Natural killer cell (primary cell): ENCODE measurements around the gene CD300C. TPM values are rescaled to one million over a fixed set of nuclear protein-coding genes. Genes with fewer than 3 reads are reported as not detected.
"Not testable (repeated sequence)": the region's sequence is repeated elsewhere in the genome, so short reads cannot be mapped to it uniquely, and the experiment has no call there.

Source experiments
- ATAC-seq, 3 donors: fragments of 150-1000 bp in 2 of 3; fragments of 200-7000 bp in 1 of 3; cut with Tn5 transposase; 1 replicate in 1 of 3; 2 replicates in 2 of 3; pipeline ENCODE4 v1.10.0; 2021; ENCODE audit warnings: mild to moderate bottlenecking in 2 of 3, moderate library complexity in 2 of 3
- DNase-seq, 2 donors: peaks; one replicate each; pipeline versions ENCODE4 v3.0.0 to v3.0.0-alpha.2; 2013 to 2021; ENCODE audit warnings: mixed read lengths in 1 of 2
- H3K27ac ChIP-seq: one replicate; pipeline ENCODE4 v1.5.1; 2013; ENCODE audit warnings: mild to moderate bottlenecking, low read length
- H3K27me3 ChIP-seq: one replicate; pipeline ENCODE4 v1.6.1; 2013; ENCODE audit warnings: low read length; ENCODE audit not compliant: control insufficient read depth, insufficient read depth
- H3K36me3 ChIP-seq: one replicate; pipeline ENCODE4 v1.6.1; 2013; ENCODE audit warnings: low read length; ENCODE audit not compliant: control insufficient read depth, insufficient read depth
- H3K4me1 ChIP-seq: one replicate; pipeline ENCODE4 v1.6.1; 2013; ENCODE audit warnings: low read length; ENCODE audit not compliant: control insufficient read depth, insufficient read depth
- H3K4me3 ChIP-seq: one replicate; pipeline ENCODE4 v1.5.1; 2013; ENCODE audit warnings: low read length
- H3K9me3 ChIP-seq: one replicate; pipeline ENCODE4 v1.6.1; 2013; ENCODE audit warnings: low read length; ENCODE audit not compliant: control insufficient read depth, insufficient read depth
- H3K27ac Mint-ChIP-seq, 2 donors: one replicate each; pipeline ENCODE4 v1.8.0; 2022; ENCODE audit warnings: mild to moderate bottlenecking in 2 of 2, mixed read lengths in 2 of 2, moderate library complexity in 1 of 2
- H3K27me3 Mint-ChIP-seq, 2 donors: one replicate each; pipeline ENCODE4 v1.8.0; 2022; ENCODE audit warnings: low read depth in 2 of 2, mixed read lengths in 2 of 2
- H3K36me3 Mint-ChIP-seq: one replicate; pipeline ENCODE4 v1.8.0; 2022; ENCODE audit warnings: mixed read lengths
- H3K4me1 Mint-ChIP-seq, 2 donors: one replicate each; pipeline ENCODE4 v1.8.0; 2022; ENCODE audit warnings: mixed read lengths in 2 of 2
- H3K4me3 Mint-ChIP-seq: one replicate; pipeline ENCODE4 v1.8.0; 2022; ENCODE audit warnings: mild to moderate bottlenecking, moderate library complexity, mixed read lengths
- H3K9me3 Mint-ChIP-seq, 2 donors: one replicate each; pipeline ENCODE4 v1.8.0; 2022; ENCODE audit warnings: mixed read lengths in 2 of 2
- WGBS: methylation state at CpG from one replicate; pipeline ENCODE4 v1.1.7; 2013; ENCODE audit warnings: missing lambda C conversion rate; ENCODE audit not compliant: insufficient coverage; 5-methylcytosine and 5-hydroxymethylcytosine counted together
- intact Hi-C: fragments of 100-400 bp; cut with micrococcal nuclease; formaldehyde crosslinking; loops from one replicate; pipeline ENCODE4 v1.14.2; 2022
- total RNA-seq, 4 donors: library from RNA; stranded (reverse); fragments of 120-200 nt in 1 of 4; gene quantifications; one replicate each; pipeline versions ENCODE4 v1.2.3 to v1.2.4, GENCODE V29; 2013 to 2022
- TF ChIP-seq, protein P1 (sequence below): fragments of 200-600 bp; IDR thresholded peaks from one replicate; pipeline ENCODE4 v1.8.0; 2022; ENCODE audit warnings: antibody characterized with exemption

CD300C gene
- total RNA-seq, 3 donors from 2014 or later (not counting 1 experiment from before 2014, with no cell fraction given) = 4.3 to 7.6 (median 6.9) TPM

DNA sequence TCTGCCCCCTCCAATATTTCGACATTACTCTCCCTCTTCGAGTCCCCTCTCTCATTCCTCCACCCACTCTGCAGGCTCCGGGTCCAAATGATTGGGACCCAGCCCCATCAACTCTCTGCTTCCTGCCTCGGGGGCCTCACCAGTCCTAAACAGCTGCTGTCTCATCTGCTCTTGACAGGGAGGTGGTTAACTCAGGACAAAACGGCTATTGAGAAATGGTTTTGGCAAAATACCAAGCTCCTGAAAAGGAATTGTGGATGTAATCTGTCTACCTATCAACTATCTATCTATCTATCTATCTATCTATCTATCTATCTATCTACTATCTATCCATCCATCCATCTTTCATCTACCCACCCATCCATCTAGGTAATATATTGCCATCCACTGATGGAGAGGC lies 19.2 kb upstream of the CD300C start:
- Histone ChIP-seq H3K4me3 (no peak overlapping the region), H3K27me3 (no peaks in the 10 kb centered on the region), H3K36me3 (no peaks in the 10 kb centered on the region), H3K9me3 (no peaks in the 10 kb centered on the region), H3K4me1 (peaks cover 16% of the 10 kb centered on the region), H3K27ac (no peak overlapping the region)
- DNase-seq (no peak), ATAC-seq (no peak)
- Mint-ChIP-seq H3K27ac (no peak overlapping the region), H3K9me3 (no peaks in the 10 kb centered on the region), H3K4me1 (peaks cover 5 to 19% of the 10 kb centered on the region in 2 donors), H3K36me3 (no peaks in the 10 kb centered on the region), H3K4me3 (no peak overlapping the region), H3K27me3 (peaks cover 17 to 24% of the 10 kb centered on the region in 2 donors)
- TF ChIP-seq, protein P1, sequence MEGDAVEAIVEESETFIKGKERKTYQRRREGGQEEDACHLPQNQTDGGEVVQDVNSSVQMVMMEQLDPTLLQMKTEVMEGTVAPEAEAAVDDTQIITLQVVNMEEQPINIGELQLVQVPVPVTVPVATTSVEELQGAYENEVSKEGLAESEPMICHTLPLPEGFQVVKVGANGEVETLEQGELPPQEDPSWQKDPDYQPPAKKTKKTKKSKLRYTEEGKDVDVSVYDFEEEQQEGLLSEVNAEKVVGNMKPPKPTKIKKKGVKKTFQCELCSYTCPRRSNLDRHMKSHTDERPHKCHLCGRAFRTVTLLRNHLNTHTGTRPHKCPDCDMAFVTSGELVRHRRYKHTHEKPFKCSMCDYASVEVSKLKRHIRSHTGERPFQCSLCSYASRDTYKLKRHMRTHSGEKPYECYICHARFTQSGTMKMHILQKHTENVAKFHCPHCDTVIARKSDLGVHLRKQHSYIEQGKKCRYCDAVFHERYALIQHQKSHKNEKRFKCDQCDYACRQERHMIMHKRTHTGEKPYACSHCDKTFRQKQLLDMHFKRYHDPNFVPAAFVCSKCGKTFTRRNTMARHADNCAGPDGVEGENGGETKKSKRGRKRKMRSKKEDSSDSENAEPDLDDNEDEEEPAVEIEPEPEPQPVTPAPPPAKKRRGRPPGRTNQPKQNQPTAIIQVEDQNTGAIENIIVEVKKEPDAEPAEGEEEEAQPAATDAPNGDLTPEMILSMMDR = no peak
- WGBS = 75% methylated on average over 4 of the region's 5 CpGs
- intact Hi-C loops = no loop called here

- 74% methylated on average over 1 of the region's 1 CpG for WGBS
- no peak overlapping the region for H3K27ac ChIP-seq
- no peak overlapping the region for H3K4me3 Mint-ChIP-seq
- H3K27ac Mint-ChIP-seq = no peak overlapping the region
- intact Hi-C loops = no loop called here
- H3K27me3 Mint-ChIP-seq = peaks cover 10 to 17% of the 10 kb centered on the region in 2 donors
- no peaks in the 10 kb centered on the region for H3K9me3 Mint-ChIP-seq
- H3K9me3 ChIP-seq = no peaks in the 10 kb centered on the region
- H3K36me3 Mint-ChIP-seq = no peaks in the 10 kb centered on the region
- no peak for DNase-seq
- H3K4me1 ChIP-seq = peaks cover 17% of the 10 kb centered on the region
- H3K27me3 ChIP-seq = no peaks in the 10 kb centered on the region
- no peak for ATAC-seq
- peaks cover 6 to 14% of the 10 kb centered on the region in 2 donors for H3K4me1 Mint-ChIP-seq
- H3K4me3 ChIP-seq = no peak overlapping the region
- TF ChIP-seq, protein P1 = no peak
- H3K36me3 ChIP-seq = no peaks in the 10 kb centered on the region
These were observed 17.4 kb upstream of the CD300C start for GRCh38 chr17:74563358-74563757.

GRCh38 chr17:74561586-74561985 lies 15.7 kb upstream of the CD300C start:
- Mint-ChIP-seq H3K27ac (no peak overlapping the region), H3K27me3 (peaks cover 0 to 11% of the 10 kb centered on the region in 2 donors), H3K4me1 (peaks cover 6 to 7% of the 10 kb centered on the region in 2 donors), H3K9me3 (no peaks in the 10 kb centered on the region), H3K4me3 (no peak overlapping the region), H3K36me3 (no peaks in the 10 kb centered on the region)
- Histone ChIP-seq H3K36me3 (no peaks in the 10 kb centered on the region), H3K4me1 (peaks cover 11% of the 10 kb centered on the region), H3K27me3 (no peaks in the 10 kb centered on the region), H3K27ac (no peak overlapping the region), H3K4me3 (no peak overlapping the region), H3K9me3 (no peaks in the 10 kb centered on the region)
- no peak for DNase-seq
- WGBS = 64% methylated on average over 3 of the region's 3 CpGs
- intact Hi-C loops = no loop called here
- TF ChIP-seq, protein P1 = no peak
- no peak for ATAC-seq

- Mint-ChIP-seq H3K36me3 (no peaks in the 10 kb centered on the region), H3K27me3 (peaks cover 0 to 9% of the 10 kb centered on the region in 2 donors), H3K4me1 (peaks cover 6 to 7% of the 10 kb centered on the region in 2 donors), H3K4me3 (no peak overlapping the region), H3K27ac (no peak overlapping the region), H3K9me3 (no peaks in the 10 kb centered on the region)
- Histone ChIP-seq H3K4me3 (no peak overlapping the region), H3K9me3 (no peaks in the 10 kb centered on the region), H3K27me3 (no peaks in the 10 kb centered on the region), H3K36me3 (no peaks in the 10 kb centered on the region), H3K27ac (peak overlapping the region; percentile 3), H3K4me1 (peaks cover 5% of the 10 kb centered on the region)
- intact Hi-C loops = no loop called here
- 46% methylated on average over 6 of the region's 6 CpGs for WGBS
- TF ChIP-seq, protein P1 = no peak
- ATAC-seq (no peak), DNase-seq (no peak)
These were observed 13.1 kb upstream of the CD300C start for GRCh38 chr17:74558882-74559519.

DNA sequence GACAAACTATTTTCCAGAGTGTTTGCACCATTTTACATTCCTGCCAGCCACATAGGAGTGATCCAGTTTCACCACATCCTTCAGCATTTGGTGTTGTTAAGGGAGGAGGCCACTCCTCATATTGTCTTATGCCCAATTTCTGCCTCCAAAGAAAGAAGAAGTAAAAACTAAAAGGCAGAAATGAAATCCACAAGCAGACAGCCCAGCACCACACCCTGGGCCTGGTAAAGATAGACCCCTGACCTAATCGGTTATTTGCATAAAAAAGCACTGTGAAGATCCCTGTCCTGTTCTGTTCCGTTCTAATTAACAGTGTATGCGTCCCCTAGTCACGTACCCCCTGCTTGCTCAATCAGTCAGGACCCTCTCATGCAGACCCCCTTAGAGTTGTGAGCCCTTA lies 12.5 kb upstream of the CD300C start:
- H3K9me3 Mint-ChIP-seq, DNase-seq, H3K36me3 ChIP-seq, H3K4me3 Mint-ChIP-seq, H3K27me3 Mint-ChIP-seq, H3K36me3 Mint-ChIP-seq, H3K4me1 Mint-ChIP-seq, intact Hi-C loops, H3K27ac Mint-ChIP-seq, H3K27me3 ChIP-seq, H3K27ac ChIP-seq, H3K4me1 ChIP-seq, H3K4me3 ChIP-seq, ATAC-seq, H3K9me3 ChIP-seq: not testable (repeated sequence)
- 78% methylated on average over 4 of the region's 4 CpGs for WGBS
